K562 (cell line): ENCODE results near the gene KIF6.

Experiments
- ATF7 ChIP-seq: fragments of 450-650 bp; IDR thresholded peaks from 2 replicates; pipeline ENCODE4 v1.7.1; 2014; ENCODE audit warnings: mild to moderate bottlenecking, moderate library complexity
- CTCF ChIP-seq, 3 experiments: IDR thresholded peaks in 2 of 3; conservative IDR thresholded peaks in 1 of 3; 2 replicates each; pipeline ENCODE4 v1.5.1; 2011 to 2012; ENCODE audit warnings: low read length in 3 of 3, mild to moderate bottlenecking in 3 of 3, control low read depth in 2 of 3, improper control_type of control experiment in 1 of 3, inconsistent platforms in 1 of 3, low read depth in 1 of 3, mixed read lengths in 1 of 3, moderate library complexity in 1 of 3; ENCODE audit not compliant: insufficient read depth in 2 of 3
- KAT7 ChIP-seq: sonication (generic); formaldehyde crosslinking; IDR thresholded peaks from 2 replicates; pipeline ENCODE4 v1.8.0; 2022; ENCODE audit warnings: missing genetic modification reagents, mild to moderate bottlenecking, borderline replicate concordance
- MAX ChIP-seq: sonication (generic); formaldehyde crosslinking; IDR thresholded peaks from 2 replicates; pipeline ENCODE4 v1.9.0; 2022; ENCODE audit warnings: mild to moderate bottlenecking, missing genetic modification reagents
- MYBL2 ChIP-seq, 2 experiments: fragments of 450-650 bp in 1 of 2; sonication (generic) in 1 of 2; formaldehyde crosslinking in 1 of 2; IDR thresholded peaks; 2 replicates each; pipeline versions ENCODE4 v1.6.1 to v1.8.1; 2017 to 2022; ENCODE audit warnings: borderline replicate concordance in 1 of 2, inconsistent platforms in 1 of 2, low read depth in 1 of 2, mild to moderate bottlenecking in 1 of 2, missing genetic modification reagents in 1 of 2, moderate library complexity in 1 of 2
- NFIX ChIP-seq: fragments of 250-450 bp; sonication (Bioruptor Pico); IDR thresholded peaks from 2 replicates; pipeline ENCODE4 v1.4.0; 2020; ENCODE audit warnings: low read depth, mild to moderate bottlenecking, moderate library complexity
- NFYB ChIP-seq: IDR thresholded peaks from 2 replicates; pipeline ENCODE4 v1.6.1; 2011; ENCODE audit warnings: mild to moderate bottlenecking, moderate library complexity; ENCODE audit not compliant: insufficient read length; ENCODE audit errors: extremely low read depth
- SRSF3 ChIP-seq: fragments of 200-400 bp; formaldehyde crosslinking; IDR thresholded peaks from 2 replicates; pipeline ENCODE4 v1.6.1; 2016; ENCODE audit warnings: mild to moderate bottlenecking, low read length, moderate library complexity; ENCODE audit not compliant: insufficient read depth
- TGIF2 ChIP-seq: sonication (generic); formaldehyde crosslinking; IDR thresholded peaks from 2 replicates; pipeline ENCODE4 v1.8.1; 2022; ENCODE audit warnings: mild to moderate bottlenecking, missing genetic modification reagents, moderate library complexity
- YY1 ChIP-seq, 3 experiments: IDR thresholded peaks; 2 replicates each; pipeline ENCODE4 v1.6.1; 2011; ENCODE audit warnings: low read length in 2 of 3, mild to moderate bottlenecking in 2 of 3, moderate library complexity in 2 of 3, borderline replicate concordance in 1 of 3, control low read depth in 1 of 3, low read depth in 1 of 3; ENCODE audit not compliant: insufficient read depth in 3 of 3, insufficient replicate concordance in 2 of 3, control insufficient read depth in 1 of 3, insufficient read length in 1 of 3; ENCODE audit errors: extremely low read depth in 1 of 3
- ZNF174 ChIP-seq: fragments of 250-450 bp; sonication (Bioruptor Pico); IDR thresholded peaks from 2 replicates; pipeline ENCODE4 v1.4.0; 2020; ENCODE audit warnings: mild to moderate bottlenecking
- TF ChIP-seq, protein P1 (sequence below): fragments of 250-450 bp; sonication (Bioruptor Pico); IDR thresholded peaks from 2 replicates; pipeline ENCODE4 v1.8.0; 2021; ENCODE audit warnings: mild to moderate bottlenecking, moderate library complexity

DNA sequence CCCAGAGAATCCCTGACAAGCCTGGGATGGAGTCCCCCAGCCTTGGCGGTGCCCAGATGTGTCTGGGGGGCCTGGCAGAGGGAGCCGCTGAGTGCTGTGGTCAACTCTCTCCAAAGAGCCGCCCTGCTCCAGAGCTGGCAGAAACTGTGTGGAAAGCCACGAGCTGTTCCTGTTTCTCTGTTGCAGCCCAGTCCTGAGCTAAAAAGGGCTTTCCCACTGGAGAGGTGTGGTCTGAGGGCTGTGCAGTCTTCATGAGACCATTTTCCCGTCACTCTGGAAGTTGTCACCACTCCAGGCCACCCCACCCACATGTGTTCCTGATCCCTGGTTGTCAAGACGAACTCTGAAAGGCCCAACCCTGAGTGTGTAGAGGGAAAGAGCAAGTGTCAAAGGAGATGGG is 303.0 kb downstream of the KIF6 start:
- TF ChIP-seq, protein P1, sequence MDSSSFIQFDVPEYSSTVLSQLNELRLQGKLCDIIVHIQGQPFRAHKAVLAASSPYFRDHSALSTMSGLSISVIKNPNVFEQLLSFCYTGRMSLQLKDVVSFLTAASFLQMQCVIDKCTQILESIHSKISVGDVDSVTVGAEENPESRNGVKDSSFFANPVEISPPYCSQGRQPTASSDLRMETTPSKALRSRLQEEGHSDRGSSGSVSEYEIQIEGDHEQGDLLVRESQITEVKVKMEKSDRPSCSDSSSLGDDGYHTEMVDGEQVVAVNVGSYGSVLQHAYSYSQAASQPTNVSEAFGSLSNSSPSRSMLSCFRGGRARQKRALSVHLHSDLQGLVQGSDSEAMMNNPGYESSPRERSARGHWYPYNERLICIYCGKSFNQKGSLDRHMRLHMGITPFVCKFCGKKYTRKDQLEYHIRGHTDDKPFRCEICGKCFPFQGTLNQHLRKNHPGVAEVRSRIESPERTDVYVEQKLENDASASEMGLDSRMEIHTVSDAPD (CRISPR knock-in tag) = no peak
- TF ChIP-seq NFYB (no peak), ZNF174 (CRISPR knock-in tag) (no peak), CTCF (IDR thresholded peaks at IDR 0.05 in 2 of 3, conservative IDR thresholded peaks at IDR 0.05 in 1 of 3; ENCODE audit: insufficient read depth in 2 of 3, low read depth in 1 of 3, low read length in 3 of 3) (no peak), KAT7 (no peak), MYBL2 (IDR thresholded peaks at IDR 0.05; ENCODE audit: low read depth) (no peak), MYBL2 (CRISPR knock-in tag; IDR thresholded peaks at IDR 0.05; ENCODE audit: borderline replicate concordance) (no peak), YY1 (IDR thresholded peaks at IDR 0.05; ENCODE audit: borderline replicate concordance in 1 of 3, control insufficient read depth in 1 of 3, extremely low read depth in 1 of 3, insufficient read depth in 3 of 3, insufficient read length in 1 of 3, insufficient replicate concordance in 2 of 3, low read depth in 1 of 3, low read length in 2 of 3) (no peak), ATF7 (no peak), SRSF3 (no peak), NFIX (CRISPR knock-in tag) (no peak), MAX (CRISPR knock-in tag) (no peak), TGIF2 (CRISPR knock-in tag) (no peak)
